BJ (cell line): ENCODE results near the gene NAA16. TPM values are rescaled to one million over a fixed set of nuclear protein-coding genes. Genes with fewer than 3 reads are reported as not detected.
A peak's percentile ranks its signal among the peaks of the same experiment; 100 is the strongest.

ENCODE experiments used
- CTCF ChIA-PET: fragments of 350-600 bp; formaldehyde crosslinking; extraction: SDS; loops from one replicate; lab custom pipeline; 2021; ENCODE audit warnings: antibody characterized with exemption, inconsistent platforms; lab: Yijun Ruan, JAX
- POLR2A ChIA-PET: fragments of 300-600 bp; sonication (Branson Sonifier 250); formaldehyde crosslinking; extraction: SDS; loops from one replicate; lab custom pipeline; 2021; ENCODE audit warnings: antibody characterized with exemption; lab: Charles Lee
- DNase-seq: peaks from one replicate; pipeline ENCODE4 v3.0.0-alpha.2; 2011; ENCODE audit warnings: low read depth
- H3K27me3 ChIP-seq: 2 replicates; pipeline ENCODE4 v1.6.0; 2011; ENCODE audit warnings: low read length; ENCODE audit not compliant: control insufficient read depth, insufficient read depth
- H3K36me3 ChIP-seq: 2 replicates; pipeline ENCODE4 v1.5.1; 2011; ENCODE audit warnings: low read length; ENCODE audit not compliant: control insufficient read depth, insufficient read depth
- H3K4me3 ChIP-seq: 2 replicates; pipeline ENCODE4 v1.5.1; 2011; ENCODE audit warnings: low read depth, mild to moderate bottlenecking, control low read depth, low read length
- CTCF ChIP-seq: IDR thresholded peaks from 2 replicates; pipeline ENCODE4 v1.5.1; 2011; ENCODE audit warnings: low read depth, mild to moderate bottlenecking, control low read depth, inconsistent platforms, low read length, moderate library complexity; ENCODE audit not compliant: insufficient read depth
- polyA plus RNA-seq: library from polyadenylated mRNA; depleted of rRNA; stranded (reverse); fragments of >200 nt; gene quantifications from 2 replicates; pipeline ENCODE4 v1.2.3, GENCODE V29; 2011

NAA16 gene
- polyA plus RNA-seq, 1 experiment, result 4.8 TPM

GRCh38 chr13:41311406-41312175 lies 524 bp downstream of the NAA16 start:
- Histone ChIP-seq H3K4me3 (peak overlapping the region; percentile 92), H3K36me3 (no peaks in the 10 kb centered on the region), H3K27me3 (no peaks in the 10 kb centered on the region)
- ChIA-PET POLR2A (no interaction called here), CTCF (no interaction called here)
- TF ChIP-seq CTCF, result no peak
- no peak for DNase-seq

DNA sequence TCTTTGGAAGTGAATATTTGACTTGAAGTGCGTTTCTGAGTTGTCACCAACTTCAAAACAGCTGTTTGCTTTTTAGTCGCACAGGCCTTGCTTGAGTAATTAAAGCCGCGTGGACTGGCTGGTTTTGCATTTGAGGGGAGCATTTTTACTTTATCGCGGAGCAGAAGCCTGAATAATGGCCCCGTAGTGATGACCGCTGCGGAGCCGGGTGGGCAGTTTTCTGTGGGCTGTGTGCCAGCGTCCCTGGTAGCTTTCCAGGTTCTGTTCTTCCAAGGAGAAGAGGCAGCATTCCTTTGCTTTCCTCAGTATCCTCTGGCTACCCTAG lies 1.1 kb downstream of the NAA16 start:
- no peak for DNase-seq
- ChIA-PET CTCF (no interaction called here), POLR2A (no interaction called here)
- no peaks in the 10 kb centered on the region for H3K27me3 ChIP-seq
- TF ChIP-seq CTCF, result no peak
- peak overlapping the region; percentile 92 for H3K4me3 ChIP-seq
- no peaks in the 10 kb centered on the region for H3K36me3 ChIP-seq

DNA sequence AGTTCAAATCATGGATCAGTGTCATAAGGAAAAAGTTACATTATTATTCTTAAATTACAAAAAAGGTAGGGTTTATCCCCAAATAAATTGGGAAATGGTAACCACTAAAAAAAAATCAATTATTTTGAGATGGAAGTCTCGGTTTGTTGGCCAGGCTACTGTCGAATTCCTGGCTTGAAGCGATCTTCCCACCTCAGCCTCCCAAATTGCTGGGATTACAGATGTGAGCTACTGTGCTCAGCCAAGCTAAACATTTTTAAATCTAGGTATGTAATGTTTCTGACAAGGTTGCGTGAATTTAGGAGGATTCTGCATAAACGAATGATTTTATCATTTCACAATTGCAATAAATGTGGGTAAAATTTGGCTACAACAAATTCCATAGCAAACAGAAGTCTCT lies 2.0 kb downstream of the NAA16 start:
- no peaks in the 10 kb centered on the region for H3K27me3 ChIP-seq
- no peak for TF ChIP-seq CTCF
- ChIA-PET CTCF (no interaction called here), POLR2A (no interaction called here)
- no peaks in the 10 kb centered on the region for H3K36me3 ChIP-seq
- DNase-seq, result no peak
- peak overlapping the region; percentile 92 for H3K4me3 ChIP-seq

- H3K27me3 ChIP-seq, result no peaks in the 10 kb centered on the region
- H3K36me3 ChIP-seq, result no peaks in the 10 kb centered on the region
- DNase-seq, result no peak
- ChIA-PET CTCF (interaction anchor here (0.6 kb wide), 1 partner anchor 970 kb away, joined by 3 read pairs; no protein-coding TSS in a partner anchor), POLR2A (no interaction called here)
- no peak for TF ChIP-seq CTCF
- H3K4me3 ChIP-seq, result peak overlapping the region; percentile 7; the same call in 1 of the 2 replicates
These were observed 2.7 kb downstream of the NAA16 start for GRCh38 chr13:41313659-41314197.

GRCh38 chr13:41315443-41316047 lies 4.5 kb downstream of the NAA16 start:
- peak; percentile 39 for DNase-seq

More at GRCh38 chr13:41315443-41316047, 4.5 kb downstream of the NAA16 start:
- H3K36me3 ChIP-seq, result no peaks in the 10 kb centered on the region
- ChIA-PET POLR2A (interaction anchor here (0.6 to 0.7 kb wide), 2 partner anchors 36 to 84 kb away, joined by 6 to 9 read pairs; no protein-coding TSS in a partner anchor), CTCF (interaction anchor here (1.0 kb wide), 1 partner anchor 51 kb away, joined by 3 read pairs; no protein-coding TSS in a partner anchor)
- no peak overlapping the region for H3K4me3 ChIP-seq
- no peaks in the 10 kb centered on the region for H3K27me3 ChIP-seq
- TF ChIP-seq CTCF, result no peak
